H1 (cell line): ENCODE measurements around the gene KLHL40. TPM values are rescaled to one million over a fixed set of nuclear protein-coding genes. Genes with fewer than 3 reads are reported as not detected.

Source experiments
- CTCF ChIA-PET: fragments of 300-600 bp; sonication (Branson Sonifier 250); formaldehyde crosslinking; loops from one replicate; lab custom pipeline; 2021; ENCODE audit not compliant: partially characterized antibody; lab: Charles Lee
- POLR2A ChIA-PET: fragments of 300-600 bp; sonication (Branson Sonifier 250); formaldehyde crosslinking; loops from one replicate; lab custom pipeline; 2021; ENCODE audit warnings: inconsistent platforms; ENCODE audit not compliant: partially characterized antibody; lab: Charles Lee
- DNase-seq, 2 experiments: peaks; one replicate each; pipeline versions ENCODE4 v3.0.0 to v3.0.0-alpha.2; 2010 to 2022; ENCODE audit warnings: low spot score in 2 of 2, low read depth in 1 of 2, mixed read lengths in 1 of 2
- FAIRE-seq: peaks from 2 replicates; lab custom pipeline; 2011; peaks lifted over from hg19 to GRCh38; lab: Jason Lieb, UNC
- H2AFZ ChIP-seq: 2 replicates; pipeline ENCODE4 v1.8.1; 2012; ENCODE audit warnings: low read length, inconsistent platforms
- H2AK5ac ChIP-seq: 2 replicates; pipeline ENCODE4 v1.6.1; 2013; ENCODE audit warnings: low read depth, low read length
- H2BK120ac ChIP-seq: replicated peaks from 2 replicates; pipeline ENCODE3; 2013; ENCODE audit warnings: low read depth, low read length, inconsistent platforms
- H2BK12ac ChIP-seq: 2 replicates; pipeline ENCODE4 v1.6.1; 2013; ENCODE audit warnings: low read depth, low read length
- H2BK15ac ChIP-seq: 2 replicates; pipeline ENCODE4 v1.6.1; 2013; ENCODE audit warnings: low read length
- H2BK20ac ChIP-seq: 2 replicates; pipeline ENCODE4 v1.6.1; 2013; ENCODE audit warnings: low read length
- H2BK5ac ChIP-seq: 2 replicates; pipeline ENCODE4 v1.6.1; 2013; ENCODE audit warnings: low read depth, low read length
- H3K14ac ChIP-seq: 2 replicates; pipeline ENCODE4 v1.6.1; 2013; ENCODE audit warnings: inconsistent platforms; ENCODE audit not compliant: insufficient read length
- H3K18ac ChIP-seq: 2 replicates; pipeline ENCODE4 v1.6.1; 2013; ENCODE audit warnings: low read length; ENCODE audit errors: extremely low read depth
- H3K23ac ChIP-seq: 2 replicates; pipeline ENCODE4 v1.6.1; 2013; ENCODE audit warnings: inconsistent platforms; ENCODE audit not compliant: insufficient read length
- H3K23me2 ChIP-seq: 2 replicates; pipeline ENCODE4 v1.6.1; 2013; ENCODE audit warnings: low read depth, low read length
- H3K27ac ChIP-seq: 2 replicates; pipeline ENCODE4 v1.6.1; 2011; ENCODE audit warnings: low read depth, low read length, inconsistent platforms
- H3K27me3 ChIP-seq, 4 experiments: replicated peaks in 1 of 4; 1 replicate in 1 of 4; 2 replicates in 3 of 4; pipeline versions ENCODE4 v1.6.1 to v1.8.1; 2011 to 2013; ENCODE audit warnings: low read length in 3 of 4, mild to moderate bottlenecking in 3 of 4, inconsistent platforms in 2 of 4, mixed read lengths in 2 of 4, moderate library complexity in 1 of 4; ENCODE audit not compliant: control insufficient read depth in 3 of 4, insufficient read depth in 3 of 4; ENCODE audit errors: extremely low read depth in 1 of 4
- H3K36me3 ChIP-seq, 4 experiments: 2 replicates each; pipeline versions ENCODE4 v1.6.1 to v1.8.1; 2011 to 2013; ENCODE audit warnings: mild to moderate bottlenecking in 4 of 4, low read length in 3 of 4, moderate library complexity in 2 of 4, control low read depth in 1 of 4, inconsistent platforms in 1 of 4; ENCODE audit not compliant: insufficient read depth in 4 of 4, control insufficient read depth in 2 of 4
- H3K4ac ChIP-seq: replicated peaks from 2 replicates; pipeline ENCODE3; 2013; ENCODE audit warnings: low read length, low read depth, mixed read lengths, inconsistent platforms; ENCODE audit not compliant: insufficient read length
- H3K4me1 ChIP-seq, 4 experiments: replicated peaks in 1 of 4; 1 replicate in 1 of 4; 2 replicates in 3 of 4; pipeline versions ENCODE4 v1.6.1 to v1.8.1; 2011 to 2013; ENCODE audit warnings: low read length in 3 of 4, inconsistent platforms in 2 of 4, mixed read lengths in 1 of 4; ENCODE audit not compliant: insufficient read depth in 4 of 4, control insufficient read depth in 3 of 4
- H3K4me2 ChIP-seq, 2 experiments: 2 replicates each; pipeline versions ENCODE4 v1.6.1 to v1.8.1; 2011 to 2013; ENCODE audit warnings: low read depth in 2 of 2, low read length in 2 of 2, control low read depth in 1 of 2, inconsistent platforms in 1 of 2, mild to moderate bottlenecking in 1 of 2; ENCODE audit not compliant: insufficient read depth in 1 of 2
- H3K4me3 ChIP-seq, 4 experiments: fragments of 200-600, 300-600 bp in 1 of 4; sonication (generic), shearing (Covaris generic), sonication (Bioruptor Twin) in 1 of 4; 2 replicates each; pipeline versions ENCODE4 v1.5.1 to v1.8.1; 2011 to 2016; ENCODE audit warnings: low read length in 4 of 4, low read depth in 3 of 4, control low read depth in 2 of 4, inconsistent platforms in 2 of 4, mild to moderate bottlenecking in 2 of 4, mixed read lengths in 1 of 4, moderate library complexity in 1 of 4; ENCODE audit not compliant: insufficient read depth in 2 of 4; ENCODE audit errors: extremely low read depth in 1 of 4
- H3K56ac ChIP-seq: replicated peaks from 2 replicates; pipeline ENCODE3; 2013; ENCODE audit warnings: low read depth, mild to moderate bottlenecking, mixed read lengths, low read length, inconsistent platforms; ENCODE audit not compliant: insufficient read length
- H3K79me1 ChIP-seq: 2 replicates; pipeline ENCODE4 v1.6.1; 2013; ENCODE audit warnings: low read depth, low read length, control low read depth
- H3K79me2 ChIP-seq, 2 experiments: 2 replicates each; pipeline versions ENCODE4 v1.6.1 to v1.8.1; 2012 to 2013; ENCODE audit warnings: low read length in 2 of 2, mild to moderate bottlenecking in 2 of 2, inconsistent platforms in 1 of 2; ENCODE audit not compliant: insufficient read depth in 2 of 2, control insufficient read depth in 1 of 2
- H3K9ac ChIP-seq, 4 experiments: replicated peaks in 1 of 4; 1 replicate in 1 of 4; 2 replicates in 3 of 4; pipeline versions ENCODE4 v1.6.1 to v1.8.1; 2011 to 2013; ENCODE audit warnings: low read depth in 3 of 4, low read length in 3 of 4, control low read depth in 2 of 4, mild to moderate bottlenecking in 2 of 4, moderate library complexity in 2 of 4, inconsistent platforms in 1 of 4; ENCODE audit errors: extremely low read depth in 1 of 4
- H3K9me3 ChIP-seq, 2 experiments: 2 replicates each; pipeline versions ENCODE4 v1.6.1 to v1.8.1; 2012 to 2013; ENCODE audit warnings: mild to moderate bottlenecking in 2 of 2, moderate library complexity in 2 of 2, control low read depth in 1 of 2, inconsistent platforms in 1 of 2, low read depth in 1 of 2, low read length in 1 of 2, mixed read lengths in 1 of 2; ENCODE audit not compliant: insufficient read depth in 2 of 2
- H4K20me1 ChIP-seq, 2 experiments: replicated peaks in 1 of 2; 2 replicates each; pipeline versions ENCODE3 to v1.8.1; 2011 to 2013; ENCODE audit warnings: inconsistent platforms in 2 of 2, low read length in 2 of 2, mild to moderate bottlenecking in 1 of 2; ENCODE audit not compliant: insufficient read depth in 2 of 2, control insufficient read depth in 1 of 2
- H4K5ac ChIP-seq: 2 replicates; pipeline ENCODE4 v1.6.1; 2013; ENCODE audit warnings: low read length, low read depth, mixed read lengths, inconsistent platforms; ENCODE audit not compliant: insufficient read length
- H4K8ac ChIP-seq: 2 replicates; pipeline ENCODE4 v1.8.0; 2013; ENCODE audit warnings: mild to moderate bottlenecking, moderate library complexity, low read length, inconsistent platforms; ENCODE audit not compliant: insufficient read depth; ENCODE audit errors: extremely low read depth
- H4K91ac ChIP-seq: replicated peaks from 2 replicates; pipeline ENCODE3; 2013; ENCODE audit warnings: low read length, mixed read lengths, inconsistent platforms; ENCODE audit not compliant: insufficient read length
- GTF2F1 ChIP-seq: IDR thresholded peaks from 2 replicates; pipeline ENCODE4 v1.6.1; 2012; ENCODE audit warnings: low read depth, low read length, improper control_type of control experiment, borderline replicate concordance
- WGBS, 2 experiments: shearing (Covaris generic) in 1 of 2; methylation state at CpG; one replicate each; pipeline versions ENCODE4 v1.1.6 to v1.1.7; 2013 to 2015; ENCODE audit warnings: low lambda C conversion rate in 2 of 2, mixed read lengths in 2 of 2, inconsistent platforms in 1 of 2, low coverage in 1 of 2, missing lambda C conversion rate in 1 of 2; ENCODE audit not compliant: insufficient replicate concordance in 2 of 2, insufficient coverage in 1 of 2, insufficient read length in 1 of 2; ENCODE audit errors: extremely low coverage in 1 of 2, missing lambda C conversion rate in 1 of 2; 5-methylcytosine and 5-hydroxymethylcytosine counted together
- polyA plus RNA-seq, 7 experiments: library from polyadenylated mRNA; depleted of rRNA in 3 of 7; stranded (reverse) in 5 of 7; unstranded in 2 of 7; fragments of >200 nt in 5 of 7; fragments of 200-250 nt in 2 of 7; gene quantifications; 1 replicate in 5 of 7; 2 replicates in 1 of 7; 4 replicates in 1 of 7; pipeline versions ENCODE4 v1.2.1 to v1.2.3, GENCODE V29; 2011 to 2013; ENCODE audit warnings: missing spikeins in 2 of 7, mixed read lengths in 2 of 7
- total RNA-seq: library from RNA; stranded (reverse); fragmentation: NEBNext Ultra II Directional; extraction: Animal tissue kit (Norgen Biotek cat#: 25700); gene quantifications from 2 replicates; pipeline ENCODE4 v1.2.1, GENCODE V29; 2021

Gene KLHL40
- total and polyA plus RNA-seq, 2 of the 8 experiments (the other 6 are each of a cell fraction or from before 2014, with no cell fraction given): 0.02 TPM; not detected in 1

DNA sequence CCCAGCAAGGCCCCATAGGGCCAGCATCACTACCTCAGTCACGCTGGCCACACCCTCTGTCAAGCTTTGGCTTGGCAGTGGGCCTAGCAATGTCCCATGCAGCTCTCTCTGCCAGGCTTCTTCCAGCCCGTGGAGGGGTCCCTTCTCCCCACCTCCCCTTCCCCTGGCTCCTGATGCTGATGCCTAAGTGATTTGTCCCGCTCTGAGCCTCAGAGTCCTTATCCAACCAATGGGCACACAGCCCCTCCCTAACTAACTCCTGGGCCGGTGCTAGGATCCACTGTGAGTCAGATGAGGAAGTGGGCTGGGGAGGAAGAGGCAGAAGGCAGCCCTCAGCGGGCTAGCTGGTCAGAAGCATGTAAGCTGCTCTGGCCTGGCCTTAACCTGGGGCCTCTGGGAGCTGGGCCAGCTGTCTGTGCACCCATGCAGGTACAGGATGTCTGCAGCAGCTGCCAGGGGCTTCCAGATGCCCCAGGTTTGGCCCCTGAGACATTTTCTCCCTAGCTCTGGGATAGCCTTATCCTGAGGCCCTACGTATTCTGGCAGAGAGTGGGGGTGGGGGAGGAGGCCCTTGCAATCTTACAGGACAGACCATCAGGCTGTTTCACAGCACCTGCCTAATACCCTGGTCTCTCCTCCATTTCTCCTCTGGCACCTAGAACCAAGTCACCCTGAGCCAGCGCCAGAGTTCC is 32.6 kb upstream of the KLHL40 start:
- no peak for FAIRE-seq
- Histone ChIP-seq H2AFZ (no peak overlapping the region), H3K4me3 (peak overlapping the region in 1 of 4 experiments; percentile 74; a peak in 1 of 8 replicates)

More for the DNA sequence above, 32.6 kb upstream of the KLHL40 start:
- no peak overlapping the region for H3K23ac ChIP-seq
- no peak overlapping the region for H4K8ac ChIP-seq
- no peak overlapping the region for H3K56ac ChIP-seq
- H2BK15ac ChIP-seq: peak overlapping the region; percentile 97
- H3K79me2 ChIP-seq: no peaks in the 10 kb centered on the region
- no peak overlapping the region for H3K14ac ChIP-seq
- peak in 1 of 2 experiments; percentile 58 for DNase-seq
- TF ChIP-seq GTF2F1: no peak
- TF ChIP-seq, all 59 proteins: peak for 0
- 0 out of 2 replicates have a peak overlapping the region, but pooled peaks have one; percentile 0 for H2BK20ac ChIP-seq
- 0 out of 2 replicates have a peak, but pooled peaks cover 2% of the 10 kb centered on the region for H3K79me1 ChIP-seq
- H3K36me3 ChIP-seq: peaks cover 0 to 4% (median 1%) of the 10 kb centered on the region in 4 experiments; a peak in 2 of 8 replicates
- H2BK120ac ChIP-seq: no peak overlapping the region
- CTCF ChIA-PET: interaction anchor here (0.8 to 4.3 kb wide), 14 partner anchors 9 to 402 kb away, joined by 3 to 31 read pairs (median 3); no protein-coding TSS in a partner anchor
- POLR2A ChIA-PET: interaction anchor here (0.7 to 3.6 kb wide), 7 partner anchors 13 to 99 kb away, joined by 3 to 14 read pairs (median 10); partner anchors contain the start of genes NKTR and SEC22C
- peak overlapping the region; percentile 66 for H2BK5ac ChIP-seq
- H3K27me3 ChIP-seq: no peaks in the 10 kb centered on the region
- no peaks in the 10 kb centered on the region for H3K9me3 ChIP-seq
- H2AK5ac ChIP-seq: peak overlapping the region; percentile 7; the same call in 1 of the 2 replicates
- H4K5ac ChIP-seq: no peak overlapping the region
- peaks cover 3% of the 10 kb centered on the region; the same call in 1 of the 2 replicates for H3K23me2 ChIP-seq
- H3K4me2 ChIP-seq: peak overlapping the region in 1 of 2 experiments; percentile 53; a peak in 1 of 4 replicates
- H3K4ac ChIP-seq: no peak overlapping the region
- peak overlapping the region; percentile 4; the same call in 1 of the 2 replicates for H3K18ac ChIP-seq
- H3K27ac ChIP-seq: no peak overlapping the region
- peak overlapping the region; percentile 29 for H4K91ac ChIP-seq
- H3K9ac ChIP-seq: no peak overlapping the region
- peaks cover 6 to 39% (median 30%) of the 10 kb centered on the region in 4 experiments for H3K4me1 ChIP-seq
- peaks cover 0 to 2% of the 10 kb centered on the region in 2 experiments for H4K20me1 ChIP-seq
- 53% methylated on average over 7 of the region's 7 CpGs; no CpG with 5 or more reads in 1 of the 2 experiments for WGBS, 2 experiments
- H2BK12ac ChIP-seq: peak overlapping the region; percentile 56; the same call in 1 of the 2 replicates
